Measurements from ENCODE around the gene ARSG. TPM values are rescaled to one million over a fixed set of nuclear protein-coding genes. Genes with fewer than 3 reads are reported as not detected.

The ARSG gene
- total RNA-seq, 2 donors from 2014 or later: 24.2 to 24.6 TPM

DNA sequence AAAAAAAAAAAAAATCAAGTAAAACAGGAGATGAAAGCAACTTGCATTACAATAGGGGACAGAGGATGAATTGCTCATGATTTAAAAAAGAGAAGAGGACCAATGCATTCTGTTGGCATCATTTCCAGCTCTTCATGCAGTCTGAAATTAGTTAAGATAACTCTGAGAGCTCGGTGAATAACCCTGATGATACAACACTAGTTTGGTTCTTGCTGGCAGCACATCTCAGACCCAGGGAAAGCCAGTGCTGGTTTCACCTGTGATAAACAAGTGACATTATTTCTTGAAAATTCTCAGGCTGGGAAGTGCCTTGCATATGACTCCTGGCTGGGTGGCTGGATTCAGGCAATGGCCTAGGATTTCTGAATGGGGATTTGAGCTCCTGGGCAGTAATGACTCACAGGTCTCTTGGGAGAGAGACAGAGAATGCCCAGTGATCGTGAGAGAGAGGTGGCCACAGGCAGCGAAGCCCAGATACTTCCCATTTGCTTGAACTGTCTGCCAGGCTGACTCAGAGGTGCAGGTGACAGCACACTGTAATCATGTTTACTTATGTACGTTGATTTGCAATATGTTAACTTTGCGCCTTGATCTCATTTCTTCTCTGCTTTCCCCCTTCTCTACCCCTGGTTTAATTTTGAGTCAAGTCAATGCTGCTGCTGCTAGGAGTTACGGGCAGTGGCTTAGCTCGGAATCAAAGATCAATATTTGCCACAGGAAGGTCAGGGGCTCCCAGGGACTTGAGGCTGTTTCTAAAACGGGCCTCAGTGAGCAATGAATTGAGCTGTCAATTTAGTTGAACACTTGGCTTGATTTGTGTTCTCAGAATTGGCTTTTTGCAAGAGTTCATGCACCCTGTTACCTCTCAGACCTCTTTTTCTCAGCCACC, 27.1 kb downstream of the ARSG start:
- Mint-ChIP-seq H3K27ac (no peak overlapping the region), H3K4me1 (ENCODE audit: low read depth) (peaks cover 33% of the 10 kb centered on the region), H3K27me3 (ENCODE audit: low read depth) (no peaks in the 10 kb centered on the region), H3K4me3 (no peak overlapping the region), H3K36me3 (ENCODE audit: insufficient read depth in 2 of 2) (no peaks in the 10 kb centered on the region), H3K9me3 (no peaks in the 10 kb centered on the region)
- peak; percentile 40 to 80 for ATAC-seq (replicated peaks in 1 of 2)
- DNase-seq: no peak

DNA sequence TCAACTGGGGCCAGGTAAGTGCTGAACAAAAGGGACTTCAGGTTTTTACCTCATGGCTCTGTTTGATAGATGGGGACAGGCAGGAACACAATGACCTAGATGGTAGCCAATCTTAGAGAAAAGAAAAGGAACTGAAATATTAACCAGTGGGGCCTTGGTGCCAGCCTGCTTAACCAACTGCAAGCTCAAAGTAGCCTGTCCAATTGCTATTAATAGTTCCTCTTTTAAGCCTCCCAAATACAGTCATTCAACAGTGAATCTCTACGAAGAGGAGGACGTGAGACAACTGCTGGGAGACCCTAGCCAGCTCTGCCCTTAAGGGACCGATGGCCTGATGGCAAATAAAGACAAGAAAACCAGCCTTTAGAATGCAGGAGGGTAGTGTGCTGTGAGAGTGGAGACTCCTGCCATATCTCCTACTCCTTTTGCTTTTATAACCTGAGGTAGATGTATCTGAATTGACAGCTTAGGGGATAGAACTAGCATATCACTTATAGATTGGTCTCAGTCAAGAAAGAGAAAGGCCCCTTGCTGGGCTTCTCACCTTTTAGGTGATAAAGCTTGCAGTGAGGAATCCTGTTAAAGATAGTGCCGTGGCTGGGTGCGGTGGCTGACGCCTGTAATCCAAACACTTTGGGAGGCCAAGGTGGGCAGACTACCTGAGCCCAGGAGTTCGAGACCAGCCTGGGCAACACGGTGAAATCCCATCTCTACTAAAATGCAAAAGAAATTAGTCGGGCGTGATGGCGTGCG, 28.3 kb downstream of the ARSG start:
- no peak for ATAC-seq (replicated peaks in 1 of 2)

DNA sequence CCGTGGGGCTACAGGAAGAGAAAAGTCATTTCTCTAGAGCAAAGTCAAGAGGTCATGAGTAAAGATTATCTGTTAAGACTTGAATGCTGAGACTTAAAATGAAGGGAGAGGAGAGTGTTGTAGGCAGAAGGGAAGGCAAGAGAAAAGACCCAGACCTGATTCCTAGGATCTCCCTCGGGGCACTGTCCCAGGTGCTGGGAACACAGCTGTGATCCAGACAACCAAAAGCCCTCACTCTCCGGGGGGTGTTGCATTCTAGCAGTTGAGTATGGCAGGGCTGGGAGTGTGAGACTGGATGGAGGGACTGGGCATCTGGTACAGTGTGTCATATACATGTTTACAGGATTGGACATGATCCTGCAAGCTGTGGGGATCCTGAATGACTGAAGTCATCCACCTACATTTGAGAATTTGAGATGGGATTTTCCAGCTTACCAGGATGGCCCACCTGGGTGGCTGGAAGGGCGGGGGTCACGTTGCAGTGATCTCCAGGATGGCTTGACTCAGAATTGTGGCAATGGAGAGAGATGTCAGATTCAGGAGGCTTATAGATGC, 29.1 kb downstream of the ARSG start:
- Mint-ChIP-seq H3K4me3 (no peak overlapping the region), H3K36me3 (ENCODE audit: insufficient read depth in 2 of 2) (no peaks in the 10 kb centered on the region), H3K27me3 (ENCODE audit: low read depth) (no peaks in the 10 kb centered on the region), H3K9me3 (no peaks in the 10 kb centered on the region), H3K4me1 (ENCODE audit: low read depth) (peaks cover 22% of the 10 kb centered on the region), H3K27ac (no peak overlapping the region)
- DNase-seq: no peak
- ATAC-seq (replicated peaks in 1 of 2): no peak

More for the DNA sequence above, 28.3 kb downstream of the ARSG start:
- no peak for DNase-seq
- H3K27ac Mint-ChIP-seq: no peak overlapping the region
- no peaks in the 10 kb centered on the region for H3K9me3 Mint-ChIP-seq
- peaks cover 29% of the 10 kb centered on the region for H3K4me1 Mint-ChIP-seq (ENCODE audit: low read depth)
- H3K27me3 Mint-ChIP-seq (ENCODE audit: low read depth): no peaks in the 10 kb centered on the region
- H3K4me3 Mint-ChIP-seq: no peak overlapping the region
- H3K36me3 Mint-ChIP-seq (ENCODE audit: insufficient read depth in 2 of 2): no peaks in the 10 kb centered on the region

DNA sequence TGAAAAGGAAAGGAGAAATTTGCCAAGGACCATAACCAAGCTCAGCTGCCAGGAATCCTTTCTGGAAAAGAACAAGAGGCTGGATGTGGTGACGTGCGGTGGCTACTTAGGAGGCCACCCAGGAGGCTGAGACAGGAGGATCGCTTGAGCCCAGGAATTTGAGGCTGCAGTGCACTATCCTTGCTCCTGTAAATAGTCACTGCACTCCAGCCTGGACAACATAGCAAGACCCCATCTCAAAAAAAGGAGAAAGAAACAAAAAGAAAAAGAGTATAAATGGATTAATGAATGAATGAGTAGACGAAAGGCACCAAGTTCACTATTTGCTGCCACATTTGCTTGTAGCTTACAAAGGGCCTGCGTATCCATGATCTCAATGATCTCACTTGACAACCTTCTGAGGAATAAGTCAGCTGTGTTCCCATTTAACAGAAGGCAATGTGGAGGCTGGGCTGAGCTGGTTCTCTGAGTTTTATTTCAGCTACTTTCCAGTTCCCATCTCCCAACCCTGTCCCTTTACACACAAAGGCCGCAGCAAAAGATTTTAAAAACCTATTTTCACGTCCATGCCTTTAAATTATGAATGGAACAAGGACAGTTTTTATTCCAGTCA, 29.8 kb downstream of the ARSG start:
- no peak for ATAC-seq (replicated peaks in 1 of 2)
- no peak overlapping the region for H3K27ac Mint-ChIP-seq
- no peaks in the 10 kb centered on the region for H3K36me3 Mint-ChIP-seq (ENCODE audit: insufficient read depth in 2 of 2)
- H3K4me1 Mint-ChIP-seq (ENCODE audit: low read depth): peaks cover 23% of the 10 kb centered on the region
- no peaks in the 10 kb centered on the region for H3K9me3 Mint-ChIP-seq
- no peak for DNase-seq
- H3K27me3 Mint-ChIP-seq (ENCODE audit: low read depth): no peaks in the 10 kb centered on the region
- no peak overlapping the region for H3K4me3 Mint-ChIP-seq

DNA sequence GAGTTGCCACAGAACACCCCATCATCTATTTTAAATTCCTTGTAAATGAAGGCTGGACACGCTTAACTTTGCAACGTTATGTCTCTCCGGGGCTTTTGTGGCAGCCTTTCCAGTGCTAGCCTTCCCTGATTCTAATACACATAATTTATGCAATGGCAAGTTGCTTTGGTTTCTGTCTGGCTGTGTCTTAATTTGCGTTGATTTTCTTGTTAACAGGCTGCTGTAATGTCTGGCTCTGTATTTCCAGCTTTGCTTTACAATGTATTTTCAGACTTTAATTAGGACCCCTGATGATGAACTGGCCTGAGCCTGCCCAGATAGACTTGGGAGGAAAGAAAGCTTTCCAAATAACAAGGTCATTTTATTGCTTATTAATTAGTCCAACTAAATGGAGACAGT, 30.3 kb downstream of the ARSG start:
- H3K27me3 Mint-ChIP-seq (ENCODE audit: low read depth): no peaks in the 10 kb centered on the region
- no peak for DNase-seq
- H3K27ac Mint-ChIP-seq: no peak overlapping the region
- H3K9me3 Mint-ChIP-seq: no peaks in the 10 kb centered on the region
- H3K36me3 Mint-ChIP-seq (ENCODE audit: insufficient read depth in 2 of 2): no peaks in the 10 kb centered on the region
- peaks cover 24% of the 10 kb centered on the region for H3K4me1 Mint-ChIP-seq (ENCODE audit: low read depth)
- H3K4me3 Mint-ChIP-seq: no peak overlapping the region
- ATAC-seq (replicated peaks in 1 of 2): no peak

DNA sequence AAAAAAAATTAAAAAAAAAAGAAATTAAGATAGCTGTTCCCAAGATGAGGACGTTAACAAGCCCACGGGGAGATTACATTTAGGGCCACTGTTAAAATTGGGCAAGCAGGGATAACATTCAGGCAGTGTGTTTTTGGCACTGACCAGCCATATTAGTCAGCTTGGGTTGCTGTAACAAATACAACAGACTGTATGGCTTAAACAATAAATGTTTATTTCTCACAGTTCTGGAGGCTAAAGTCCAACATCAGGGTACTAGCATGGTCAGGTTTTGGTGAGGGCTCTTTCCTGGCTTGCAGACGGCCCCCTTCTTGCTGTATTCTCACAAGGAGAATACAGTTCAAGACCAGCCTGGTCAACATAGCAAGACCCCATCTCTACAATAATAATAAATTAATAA, 31.3 kb downstream of the ARSG start:
- H3K36me3 Mint-ChIP-seq (ENCODE audit: insufficient read depth in 2 of 2): no peaks in the 10 kb centered on the region
- DNase-seq (no peak), ATAC-seq (replicated peaks in 1 of 2) (no peak)
- no peaks in the 10 kb centered on the region for H3K9me3 Mint-ChIP-seq
- no peaks in the 10 kb centered on the region for H3K27me3 Mint-ChIP-seq (ENCODE audit: low read depth)
- peaks cover 29% of the 10 kb centered on the region for H3K4me1 Mint-ChIP-seq (ENCODE audit: low read depth)
- H3K27ac Mint-ChIP-seq: no peak overlapping the region
- no peak overlapping the region for H3K4me3 Mint-ChIP-seq

DNA sequence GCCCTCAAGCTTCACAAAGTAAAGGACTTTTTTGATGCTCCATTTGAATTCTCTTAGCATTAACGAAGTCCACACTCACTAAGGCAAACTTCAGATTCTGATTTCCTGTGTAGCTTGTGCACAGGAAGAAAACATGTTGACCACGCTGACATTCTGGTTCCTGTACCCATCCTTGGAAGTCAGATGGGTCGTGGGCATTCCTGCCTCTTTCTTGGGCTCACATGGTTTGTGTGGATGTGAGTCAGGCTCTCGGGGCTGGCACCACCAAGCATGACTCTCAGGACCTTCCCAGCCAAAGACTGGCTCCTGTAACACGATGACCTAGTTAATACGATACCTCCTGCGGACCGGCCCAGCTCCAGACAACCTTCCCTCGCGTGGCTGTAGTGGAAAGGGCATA, 32.8 kb downstream of the ARSG start:
- H3K36me3 Mint-ChIP-seq (ENCODE audit: insufficient read depth in 2 of 2): no peaks in the 10 kb centered on the region
- no peak overlapping the region for H3K27ac Mint-ChIP-seq
- H3K4me3 Mint-ChIP-seq: no peak overlapping the region
- peaks cover 21% of the 10 kb centered on the region for H3K4me1 Mint-ChIP-seq (ENCODE audit: low read depth)
- H3K27me3 Mint-ChIP-seq (ENCODE audit: low read depth): no peaks in the 10 kb centered on the region
- ATAC-seq (replicated peaks in 1 of 2) (no peak), DNase-seq (no peak)
- no peaks in the 10 kb centered on the region for H3K9me3 Mint-ChIP-seq

DNA sequence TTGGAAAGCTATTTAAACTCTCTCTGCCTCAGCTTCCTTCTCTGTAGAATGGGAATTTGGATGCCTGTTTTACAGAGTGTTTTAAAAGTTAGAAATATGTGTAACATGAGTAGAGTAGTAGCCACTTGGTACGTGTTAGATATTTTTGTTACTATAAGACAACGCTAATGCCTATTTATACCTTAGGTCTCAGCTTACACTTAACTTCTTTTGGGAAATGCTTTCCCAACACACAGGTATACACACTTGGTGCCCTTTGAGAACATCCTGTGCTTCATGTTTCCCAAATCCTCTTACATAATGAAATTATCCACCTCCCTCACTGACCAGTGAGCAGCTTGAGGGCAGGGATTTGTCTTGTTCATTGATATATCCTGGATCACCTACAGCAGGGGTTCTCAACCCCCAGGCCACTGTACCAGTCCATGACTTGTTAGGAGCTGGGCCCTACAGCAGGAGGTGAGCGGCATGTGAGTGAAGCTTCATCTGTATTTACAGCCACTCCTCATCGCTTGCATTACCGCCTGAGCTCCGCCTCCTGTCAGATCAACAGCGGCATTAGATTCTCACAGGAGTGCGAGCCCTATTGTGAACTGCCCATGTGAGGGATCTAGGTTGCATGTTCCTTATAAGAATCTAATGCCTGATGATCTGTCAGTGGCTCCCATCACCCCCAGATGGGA, 33.5 kb downstream of the ARSG start:
- no peak for DNase-seq
- H3K4me1 Mint-ChIP-seq (ENCODE audit: low read depth): peaks cover 21% of the 10 kb centered on the region
- H3K4me3 Mint-ChIP-seq: no peak overlapping the region
- no peak for ATAC-seq (replicated peaks in 1 of 2)
- H3K36me3 Mint-ChIP-seq (ENCODE audit: insufficient read depth in 2 of 2): no peaks in the 10 kb centered on the region
- H3K27ac Mint-ChIP-seq: no peak overlapping the region
- H3K9me3 Mint-ChIP-seq: no peaks in the 10 kb centered on the region
- H3K27me3 Mint-ChIP-seq (ENCODE audit: low read depth): no peaks in the 10 kb centered on the region

DNA sequence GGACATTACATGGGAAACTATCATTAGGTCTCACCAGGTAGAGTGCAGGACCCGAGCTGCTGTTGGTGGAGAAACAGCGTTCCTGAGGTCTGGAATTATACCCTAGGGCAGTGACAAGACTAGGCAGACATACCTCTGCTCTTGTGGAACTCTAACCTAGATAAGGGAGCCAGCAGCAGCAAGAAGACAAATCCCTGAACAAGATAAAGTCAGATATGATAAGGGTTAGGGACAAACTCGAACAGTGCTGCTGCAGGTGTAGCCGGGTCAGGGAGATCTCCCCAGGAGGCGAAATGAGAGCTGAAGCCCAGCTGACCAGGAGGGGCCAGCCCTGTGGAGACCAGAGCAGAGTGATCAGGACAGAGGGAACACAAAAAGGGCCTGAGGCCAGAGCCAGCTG, 34.7 kb downstream of the ARSG start:
- peaks cover 3 to 4% of the 10 kb centered on the region in 2 donors for H3K9me3 Mint-ChIP-seq
- no peak for DNase-seq
- H3K27me3 Mint-ChIP-seq (ENCODE audit: low read depth): no peaks in the 10 kb centered on the region
- ATAC-seq (replicated peaks in 1 of 2): no peak
- peaks cover 21% of the 10 kb centered on the region for H3K4me1 Mint-ChIP-seq (ENCODE audit: low read depth)
- no peak overlapping the region for H3K27ac Mint-ChIP-seq
- H3K4me3 Mint-ChIP-seq: no peak overlapping the region
- peaks cover 0 to 3% of the 10 kb centered on the region in 2 donors for H3K36me3 Mint-ChIP-seq (ENCODE audit: insufficient read depth in 2 of 2)

DNA sequence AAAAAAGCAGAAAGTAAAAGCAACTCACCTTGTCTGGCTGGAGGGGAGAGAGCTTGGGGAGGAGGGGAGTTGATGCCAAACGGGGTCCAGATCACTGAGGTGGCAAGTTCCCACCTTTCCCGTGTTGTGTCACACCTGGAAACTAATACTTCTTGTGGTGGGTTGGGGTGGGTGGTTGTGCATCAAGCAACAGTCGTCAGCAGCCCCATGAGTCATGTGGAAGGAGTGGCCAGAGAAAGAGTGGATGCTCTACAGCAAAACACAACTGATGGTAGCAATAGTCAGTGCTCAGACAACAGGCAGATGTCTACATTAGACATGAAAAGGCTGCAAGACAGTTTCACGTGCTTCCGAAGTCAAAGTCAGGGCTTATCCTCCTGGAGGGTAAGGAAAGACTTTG, 35.4 kb downstream of the ARSG start:
- H3K27ac Mint-ChIP-seq: peak overlapping the region; percentile 15
- peak; percentile 49 to 57 for DNase-seq
- ATAC-seq (replicated peaks in 1 of 2): peak; percentile 90 to 95
- peaks cover 21% of the 10 kb centered on the region for H3K4me1 Mint-ChIP-seq (ENCODE audit: low read depth)
- peak overlapping the region in 1 of 2 donors; percentile 25 for H3K4me3 Mint-ChIP-seq
- peaks cover 2 to 4% of the 10 kb centered on the region in 2 donors for H3K36me3 Mint-ChIP-seq (ENCODE audit: insufficient read depth in 2 of 2)
- peaks cover 3 to 4% of the 10 kb centered on the region in 2 donors for H3K9me3 Mint-ChIP-seq
- no peaks in the 10 kb centered on the region for H3K27me3 Mint-ChIP-seq (ENCODE audit: low read depth)

DNA sequence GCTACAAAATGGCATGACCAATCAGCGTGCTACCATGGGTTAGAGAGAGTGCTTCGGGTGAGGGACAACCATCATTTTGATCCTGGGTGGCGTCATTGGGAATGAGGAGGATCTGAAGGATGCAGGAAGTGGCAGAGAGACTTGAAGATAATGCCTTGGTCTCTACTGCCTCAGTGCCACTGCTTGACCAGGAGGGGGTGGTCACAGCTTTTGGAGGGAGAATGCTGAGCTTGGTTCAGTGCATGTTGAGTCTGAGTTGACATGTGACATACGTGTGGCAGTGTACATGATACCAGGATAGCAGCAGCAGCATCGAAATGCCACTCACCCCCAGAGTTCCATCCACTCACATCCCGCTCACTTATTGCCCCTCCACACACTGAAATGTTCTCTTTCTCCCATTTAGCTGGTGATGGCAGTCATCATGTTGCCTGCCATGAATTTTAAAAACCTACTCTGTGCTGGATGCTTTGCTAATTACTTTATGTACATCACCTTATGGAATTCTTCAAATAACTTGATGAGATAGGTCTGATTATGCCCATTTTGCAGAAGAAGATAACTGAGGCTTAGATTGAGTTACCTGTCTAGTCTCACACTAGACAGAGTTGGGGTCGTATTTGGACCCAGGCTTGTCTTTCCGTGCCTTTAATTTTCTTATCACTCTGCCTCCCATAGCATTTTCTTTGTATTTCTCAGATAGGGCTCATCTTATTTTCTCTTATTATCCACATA, 36.7 kb downstream of the ARSG start:
- H3K4me3 Mint-ChIP-seq: no peak overlapping the region
- no peak overlapping the region for H3K27ac Mint-ChIP-seq
- H3K36me3 Mint-ChIP-seq (ENCODE audit: insufficient read depth in 2 of 2): peaks cover 5 to 10% of the 10 kb centered on the region in 2 donors
- H3K27me3 Mint-ChIP-seq (ENCODE audit: low read depth): no peaks in the 10 kb centered on the region
- H3K4me1 Mint-ChIP-seq (ENCODE audit: low read depth): peaks cover 21% of the 10 kb centered on the region
- H3K9me3 Mint-ChIP-seq: peaks cover 5 to 7% of the 10 kb centered on the region in 2 donors
- ATAC-seq (replicated peaks in 1 of 2) (peak in 1 of 2 donors; percentile 37), DNase-seq (no peak)

DNA sequence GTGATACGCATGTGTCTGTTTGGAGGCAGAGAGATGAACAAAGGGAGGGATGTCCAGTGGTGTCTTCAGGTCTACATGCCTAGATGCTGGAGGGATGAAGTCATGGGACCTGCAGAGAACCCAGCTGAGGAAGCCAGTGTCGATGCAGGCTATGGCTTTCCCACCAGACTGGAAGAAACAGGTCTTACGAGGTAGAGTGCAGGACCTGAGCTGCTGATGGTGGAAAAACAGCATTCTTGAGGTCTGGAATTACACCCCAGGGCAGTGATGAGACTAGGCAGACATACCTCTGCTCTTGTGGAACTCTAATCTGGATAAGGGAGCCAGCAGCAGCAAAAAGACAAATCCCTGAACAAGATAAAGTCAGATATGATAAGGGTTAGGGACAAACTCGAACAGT, 37.4 kb downstream of the ARSG start:
- H3K27me3 Mint-ChIP-seq (ENCODE audit: low read depth): no peaks in the 10 kb centered on the region
- peaks cover 5 to 7% of the 10 kb centered on the region in 2 donors for H3K9me3 Mint-ChIP-seq
- peaks cover 21% of the 10 kb centered on the region for H3K4me1 Mint-ChIP-seq (ENCODE audit: low read depth)
- DNase-seq (no peak), ATAC-seq (replicated peaks in 1 of 2) (no peak)
- peaks cover 5 to 10% of the 10 kb centered on the region in 2 donors for H3K36me3 Mint-ChIP-seq (ENCODE audit: insufficient read depth in 2 of 2)
- no peak overlapping the region for H3K27ac Mint-ChIP-seq
- no peak overlapping the region for H3K4me3 Mint-ChIP-seq
